Loucy (cell line): ENCODE measurements around the gene ZNF600.

Experiments used
- CTCF ChIP-seq: fragments of 200-600 bp; sonication (generic); conservative IDR thresholded peaks from 2 replicates; pipeline ENCODE4 v1.5.1; 2014; ENCODE audit warnings: mild to moderate bottlenecking, antibody characterized with exemption, low read length
- EZH2phosphoT487 ChIP-seq: fragments of 200-600 bp; IDR thresholded peaks from 2 replicates; pipeline ENCODE4 v1.6.1; 2018; ENCODE audit warnings: antibody characterized with exemption, mild to moderate bottlenecking, moderate library complexity, borderline replicate concordance

GRCh38 chr19:52741951-52742485 is 44.6 kb downstream of the ZNF600 start:
- TF ChIP-seq CTCF (no peak), EZH2phosphoT487 (no peak)
